Activated T-cell treated with anti-CD3 and anti-CD28 coated beads for 24 hours (primary cell): Measurements from ENCODE around the gene RPL31.

Experiments used
- DNase-seq: peaks from one replicate; pipeline ENCODE4 v3.0.0-alpha.2; 2020; ENCODE audit warnings: low read depth

Gene RPL31

GRCh38 chr2:100995309-100996075 lies 6.6 kb upstream of the RPL31 start:
- no peak for DNase-seq

- no peak for DNase-seq
Observed at GRCh38 chr2:100997509-100998234, 4.4 kb upstream of the RPL31 start.

GRCh38 chr2:100998235-100998573 lies 3.9 kb upstream of the RPL31 start:
- no peak for DNase-seq

GRCh38 chr2:100999995-101000394 lies 2.1 kb upstream of the RPL31 start:
- no peak for DNase-seq

GRCh38 chr2:101002562-101003277 lies 631 bp downstream of the RPL31 start:
- DNase-seq: peak; percentile 28

GRCh38 chr2:101003278-101003775 lies 1.2 kb downstream of the RPL31 start:
- no peak for DNase-seq

GRCh38 chr2:101004620-101005325 lies 2.7 kb downstream of the RPL31 start:
- no peak for DNase-seq

GRCh38 chr2:101006065-101006715 lies 4.1 kb downstream of the RPL31 start:
- DNase-seq: no peak

GRCh38 chr2:101007415-101008345 lies 5.6 kb downstream of the RPL31 start:
- no peak for DNase-seq

GRCh38 chr2:101011152-101011551 lies 9.1 kb downstream of the RPL31 start:
- DNase-seq: no peak

- DNase-seq: no peak
Observed at GRCh38 chr2:101012054-101012705, 10.1 kb downstream of the RPL31 start.

- DNase-seq: no peak
Observed at GRCh38 chr2:101012706-101013181, 10.7 kb downstream of the RPL31 start.

- DNase-seq: no peak
Observed at GRCh38 chr2:101014264-101014857, 12.3 kb downstream of the RPL31 start.

GRCh38 chr2:101017371-101017770 lies 15.3 kb downstream of the RPL31 start:
- no peak for DNase-seq

GRCh38 chr2:101018934-101019333 lies 16.8 kb downstream of the RPL31 start:
- no peak for DNase-seq

- no peak for DNase-seq
Observed at GRCh38 chr2:101022221-101022620, 20.1 kb downstream of the RPL31 start.

- no peak for DNase-seq
Observed at GRCh38 chr2:101023327-101024107, 21.4 kb downstream of the RPL31 start.

- no peak for DNase-seq
Observed at GRCh38 chr2:101025561-101025960, 23.5 kb downstream of the RPL31 start.
